ENCODE data around the gene MEGF11. TPM values are rescaled to one million over a fixed set of nuclear protein-coding genes. Genes with fewer than 3 reads are reported as not detected.

MEGF11 gene
- total RNA-seq, 1 donor from 2014 or later: 0.06 TPM

DNA sequence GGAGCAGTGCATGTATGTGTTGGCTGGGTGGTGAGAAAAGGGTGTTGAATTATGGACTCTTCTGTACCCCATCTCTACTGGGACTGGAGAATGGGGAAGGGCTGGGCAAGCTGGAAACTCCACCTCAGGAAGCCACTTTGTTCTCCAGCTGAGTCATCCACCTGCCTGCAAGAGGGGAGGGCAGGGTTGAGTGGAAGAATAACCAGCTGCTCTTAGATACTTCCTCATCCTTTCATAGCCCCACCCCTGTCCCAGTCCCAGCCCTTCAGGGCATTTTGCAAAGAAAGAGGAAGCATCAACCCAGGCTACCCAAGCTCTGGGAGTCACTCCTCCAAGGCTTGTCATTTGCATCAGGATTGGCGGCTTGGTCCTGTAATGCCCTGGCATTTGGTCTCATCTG, 351.2 kb downstream of the MEGF11 start:
- Histone ChIP-seq H3F3A (ENCODE audit: low read depth) (no peaks in the 10 kb centered on the region), H3K79me2 (ENCODE audit: low read depth) (no peaks in the 10 kb centered on the region), H3K27me3 (no peaks in the 10 kb centered on the region), H3K4me2 (no peak overlapping the region), H3K9me3 (ENCODE audit: low read depth) (no peaks in the 10 kb centered on the region), H3K9ac (no peak overlapping the region), H3K4me3 (no peak overlapping the region), H3K4me1 (no peaks in the 10 kb centered on the region), H2AFZ (replicated peaks) (no peak overlapping the region), H3K36me3 (no peaks in the 10 kb centered on the region), H4K20me1 (ENCODE audit: low read depth) (peaks cover 2% of the 10 kb centered on the region), H3K27ac (no peak overlapping the region)
- H3K4me3 Mint-ChIP-seq: no peak overlapping the region
- peaks cover 17% of the 10 kb centered on the region for H3K36me3 Mint-ChIP-seq
- no peaks in the 10 kb centered on the region for H3K9me3 Mint-ChIP-seq
- H3K4me1 Mint-ChIP-seq: peaks cover 12% of the 10 kb centered on the region
- no peak overlapping the region for H3K27ac Mint-ChIP-seq
- TF ChIP-seq, protein P1, sequence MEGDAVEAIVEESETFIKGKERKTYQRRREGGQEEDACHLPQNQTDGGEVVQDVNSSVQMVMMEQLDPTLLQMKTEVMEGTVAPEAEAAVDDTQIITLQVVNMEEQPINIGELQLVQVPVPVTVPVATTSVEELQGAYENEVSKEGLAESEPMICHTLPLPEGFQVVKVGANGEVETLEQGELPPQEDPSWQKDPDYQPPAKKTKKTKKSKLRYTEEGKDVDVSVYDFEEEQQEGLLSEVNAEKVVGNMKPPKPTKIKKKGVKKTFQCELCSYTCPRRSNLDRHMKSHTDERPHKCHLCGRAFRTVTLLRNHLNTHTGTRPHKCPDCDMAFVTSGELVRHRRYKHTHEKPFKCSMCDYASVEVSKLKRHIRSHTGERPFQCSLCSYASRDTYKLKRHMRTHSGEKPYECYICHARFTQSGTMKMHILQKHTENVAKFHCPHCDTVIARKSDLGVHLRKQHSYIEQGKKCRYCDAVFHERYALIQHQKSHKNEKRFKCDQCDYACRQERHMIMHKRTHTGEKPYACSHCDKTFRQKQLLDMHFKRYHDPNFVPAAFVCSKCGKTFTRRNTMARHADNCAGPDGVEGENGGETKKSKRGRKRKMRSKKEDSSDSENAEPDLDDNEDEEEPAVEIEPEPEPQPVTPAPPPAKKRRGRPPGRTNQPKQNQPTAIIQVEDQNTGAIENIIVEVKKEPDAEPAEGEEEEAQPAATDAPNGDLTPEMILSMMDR (IDR thresholded peaks at IDR 0.05): no peak
- no peak for TF ChIP-seq EZH2 (IDR thresholded peaks at IDR 0.05)
- TF ChIP-seq EZH2phosphoT487 (IDR thresholded peaks at IDR 0.05): no peak
- peaks cover 3% of the 10 kb centered on the region for H3K27me3 Mint-ChIP-seq (ENCODE audit: insufficient read depth, low read depth)
- DNase-seq (ENCODE audit: low spot score): no peak

DNA sequence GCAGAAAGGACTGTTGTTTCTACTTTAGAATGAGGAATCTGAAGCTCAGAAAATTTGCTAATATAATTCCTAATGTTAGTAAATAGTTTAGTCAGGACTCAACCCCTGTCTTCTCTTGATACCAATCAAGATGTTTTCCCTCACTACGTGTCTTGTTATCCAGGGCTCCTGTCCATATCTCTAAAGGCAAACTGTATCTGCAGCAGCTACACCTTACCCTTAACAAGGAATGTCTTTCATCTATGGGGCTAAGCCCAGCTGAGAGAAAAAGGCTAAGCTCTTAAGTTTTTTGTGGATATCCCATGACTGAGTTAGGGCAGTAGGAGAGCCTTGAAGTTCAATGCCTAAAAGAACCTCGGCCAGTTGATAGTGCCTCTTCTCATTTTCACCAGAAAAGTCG, 351.7 kb downstream of the MEGF11 start:
- no peaks in the 10 kb centered on the region for H3K9me3 ChIP-seq (ENCODE audit: low read depth)
- no peak overlapping the region for H2AFZ ChIP-seq (replicated peaks)
- Mint-ChIP-seq H3K36me3 (peaks cover 15% of the 10 kb centered on the region), H3K9me3 (no peaks in the 10 kb centered on the region), H3K4me3 (no peak overlapping the region), H3K27me3 (ENCODE audit: insufficient read depth, low read depth) (peaks cover 3% of the 10 kb centered on the region), H3K4me1 (peaks cover 12% of the 10 kb centered on the region), H3K27ac (no peak overlapping the region)
- DNase-seq (ENCODE audit: low spot score): no peak
- no peaks in the 10 kb centered on the region for H3K27me3 ChIP-seq
- H3K4me2 ChIP-seq: no peak overlapping the region
- peaks cover 2% of the 10 kb centered on the region for H4K20me1 ChIP-seq (ENCODE audit: low read depth)
- H3K79me2 ChIP-seq (ENCODE audit: low read depth): no peaks in the 10 kb centered on the region
- no peaks in the 10 kb centered on the region for H3K4me1 ChIP-seq
- no peaks in the 10 kb centered on the region for H3F3A ChIP-seq (ENCODE audit: low read depth)
- H3K27ac ChIP-seq: no peak overlapping the region
- no peak overlapping the region for H3K4me3 ChIP-seq
- no peaks in the 10 kb centered on the region for H3K36me3 ChIP-seq
- H3K9ac ChIP-seq: no peak overlapping the region
- TF ChIP-seq EZH2phosphoT487 (IDR thresholded peaks at IDR 0.05): no peak
- TF ChIP-seq, protein P1 (IDR thresholded peaks at IDR 0.05): no peak
- TF ChIP-seq EZH2 (IDR thresholded peaks at IDR 0.05): no peak

DNA sequence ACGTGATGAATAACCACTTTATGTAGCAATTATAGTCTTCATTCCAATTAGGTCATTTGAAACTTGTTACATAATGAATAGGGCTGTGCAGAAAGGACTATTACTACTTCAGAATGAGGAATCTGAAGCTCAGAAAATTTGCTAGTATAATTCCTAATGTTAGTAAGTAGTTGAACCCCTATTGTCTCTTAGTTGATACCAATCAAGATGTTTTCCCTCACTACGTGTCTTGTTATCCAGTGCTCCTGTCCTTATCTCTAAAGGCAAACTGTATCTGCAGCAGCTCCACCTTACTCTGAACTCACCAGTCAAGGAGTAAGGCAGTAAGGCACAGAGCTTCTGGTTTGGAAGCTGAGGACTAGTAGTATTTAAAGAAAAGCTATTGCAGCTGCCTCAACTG, 352.2 kb downstream of the MEGF11 start:
- H3K27me3 Mint-ChIP-seq (ENCODE audit: insufficient read depth, low read depth): peaks cover 3% of the 10 kb centered on the region
- no peaks in the 10 kb centered on the region for H3K4me1 ChIP-seq
- no peaks in the 10 kb centered on the region for H3K9me3 ChIP-seq (ENCODE audit: low read depth)
- H3K4me2 ChIP-seq: no peak overlapping the region
- H2AFZ ChIP-seq (replicated peaks): no peak overlapping the region
- peaks cover 12% of the 10 kb centered on the region for H3K4me1 Mint-ChIP-seq
- peaks cover 13% of the 10 kb centered on the region for H3K36me3 Mint-ChIP-seq
- H3K36me3 ChIP-seq: peaks cover 2% of the 10 kb centered on the region
- H3K9me3 Mint-ChIP-seq: no peaks in the 10 kb centered on the region
- no peak overlapping the region for H3K4me3 Mint-ChIP-seq
- no peaks in the 10 kb centered on the region for H3K79me2 ChIP-seq (ENCODE audit: low read depth)
- no peaks in the 10 kb centered on the region for H3K27me3 ChIP-seq
- no peaks in the 10 kb centered on the region for H3F3A ChIP-seq (ENCODE audit: low read depth)
- TF ChIP-seq, protein P1 (IDR thresholded peaks at IDR 0.05): no peak
- no peak for TF ChIP-seq EZH2phosphoT487 (IDR thresholded peaks at IDR 0.05)
- no peak for TF ChIP-seq EZH2 (IDR thresholded peaks at IDR 0.05)
- DNase-seq (ENCODE audit: low spot score): no peak
- no peak overlapping the region for H3K27ac Mint-ChIP-seq
- no peak overlapping the region for H3K4me3 ChIP-seq
- H4K20me1 ChIP-seq (ENCODE audit: low read depth): peaks cover 2% of the 10 kb centered on the region
- no peak overlapping the region for H3K9ac ChIP-seq
- H3K27ac ChIP-seq: no peak overlapping the region

Data from neural progenitor cell (in vitro differentiated cells).